HuH-7.5 (cell line): Measurements from ENCODE around the gene TMEM237.

Experiments
- DNase-seq: peaks from one replicate; pipeline ENCODE4 v3.0.0; 2011; ENCODE audit warnings: low spot score

Gene TMEM237

DNA sequence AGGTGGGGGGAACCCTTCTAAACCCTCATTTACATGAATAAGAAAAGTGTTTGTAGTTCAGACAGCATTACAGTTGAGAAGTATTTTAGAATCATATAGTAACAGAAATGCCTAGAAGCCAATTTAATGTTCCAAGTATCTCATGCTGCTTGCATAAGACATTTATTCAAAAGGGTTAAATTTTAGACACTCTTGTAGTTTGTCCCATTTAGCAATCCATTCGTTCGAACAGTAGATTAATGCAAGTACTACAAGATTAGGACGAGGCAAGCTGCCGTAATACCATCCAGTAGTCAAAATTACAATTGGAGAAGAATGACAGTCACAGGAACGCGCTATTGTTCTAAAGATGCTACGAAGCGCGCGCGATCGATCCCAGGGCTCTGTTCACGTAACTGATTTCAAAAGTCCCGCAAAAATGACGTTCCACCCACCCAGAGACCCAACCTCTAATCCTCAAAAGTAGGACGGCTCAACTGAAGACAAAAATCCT is 1.2 kb downstream of the TMEM237 start:
- DNase-seq = no peak

DNA sequence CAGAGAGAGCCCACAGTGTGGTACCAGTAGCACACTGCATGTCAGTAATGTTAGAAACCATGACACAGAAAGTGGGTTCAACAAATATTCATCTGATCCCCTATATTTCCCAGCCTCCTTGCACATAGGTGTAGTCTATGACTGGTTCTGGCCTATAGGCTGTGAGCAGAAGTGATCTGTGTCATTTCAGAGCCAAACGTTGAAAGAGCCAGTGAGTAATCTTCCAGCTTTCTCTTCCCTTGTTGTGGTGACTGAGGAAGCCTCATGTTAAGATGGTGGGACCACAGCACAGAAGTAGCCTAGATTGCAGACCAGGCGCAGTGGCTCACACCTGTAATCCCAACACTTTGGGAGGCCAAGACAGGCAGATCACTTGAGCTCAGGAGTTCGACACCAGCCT is 4.1 kb downstream of the TMEM237 start:
- no peak for DNase-seq

DNA sequence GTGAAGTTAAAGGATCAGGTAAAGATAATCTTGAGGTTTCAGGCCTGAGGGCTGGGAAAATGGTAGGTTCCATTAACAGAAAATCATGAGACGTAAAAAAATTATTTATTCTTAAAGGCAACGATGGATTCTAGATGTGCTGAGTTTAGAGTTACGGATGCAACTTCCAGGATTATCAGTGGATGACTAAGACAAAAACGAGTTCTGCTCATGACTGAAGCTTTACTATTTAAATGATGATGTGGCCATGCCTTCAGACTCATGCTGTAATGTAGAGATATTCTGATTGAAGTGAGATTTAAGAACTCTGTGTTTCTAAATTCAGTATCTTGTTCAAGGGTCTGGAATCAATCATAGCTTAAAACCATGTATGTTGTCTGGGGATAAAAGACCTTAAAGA is 5.0 kb downstream of the TMEM237 start:
- DNase-seq = no peak

GRCh38 chr2:201633661-201634249 is 9.5 kb downstream of the TMEM237 start:
- DNase-seq = no peak

DNA sequence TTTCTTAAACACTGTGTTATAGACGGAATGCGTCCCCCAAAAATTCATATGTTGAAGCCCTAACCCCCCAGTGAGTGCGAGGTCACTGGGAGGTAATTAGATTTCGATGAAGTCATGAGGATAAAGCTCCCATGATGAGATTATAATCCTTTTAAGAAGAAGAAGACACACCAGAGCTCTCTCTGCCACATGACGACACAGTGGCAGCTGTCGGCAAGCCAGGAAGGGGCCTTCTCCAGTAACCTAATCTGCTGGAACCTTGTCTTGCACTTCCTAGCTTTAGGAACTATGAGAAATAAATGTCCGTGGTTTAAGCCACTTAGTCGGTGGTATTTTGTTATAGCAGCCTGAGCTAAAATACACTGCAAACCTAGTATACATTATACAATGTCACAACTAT is 12.3 kb downstream of the TMEM237 start:
- no peak for DNase-seq

- no peak for DNase-seq
Measured at GRCh38 chr2:201630577-201630976, 12.7 kb downstream of the TMEM237 start.

GRCh38 chr2:201628545-201628944 is 14.8 kb downstream of the TMEM237 start:
- DNase-seq = no peak

DNA sequence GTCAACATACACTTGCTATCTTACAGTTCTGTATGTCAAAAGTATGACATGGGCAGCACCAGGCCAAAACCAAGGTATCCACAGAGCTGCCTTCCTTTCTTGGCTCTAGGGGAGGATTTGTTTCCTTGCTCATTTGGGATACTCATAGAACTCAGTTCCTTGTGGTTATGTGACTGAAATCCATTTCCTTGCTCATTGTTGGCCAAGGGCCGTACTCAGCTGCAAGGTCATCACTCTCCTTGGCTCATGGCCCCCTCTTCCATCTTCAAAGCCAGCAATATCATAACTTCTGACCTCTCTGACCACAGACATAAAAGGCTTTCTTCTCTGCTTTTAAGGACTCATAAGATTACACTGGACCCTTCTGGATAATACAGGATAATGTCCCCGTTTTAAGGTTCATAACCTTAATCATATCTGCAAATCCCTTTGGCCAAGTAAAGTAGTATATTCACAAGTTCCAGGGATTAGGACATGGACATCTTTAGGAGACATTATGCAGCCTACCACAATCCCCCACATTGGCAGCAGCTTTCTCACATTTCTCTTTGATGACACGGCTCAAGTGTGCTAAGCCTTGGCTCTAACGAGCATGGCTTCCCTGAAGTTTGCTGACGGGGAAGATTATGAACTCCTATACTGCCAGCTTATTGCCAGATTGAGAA is 20.9 kb downstream of the TMEM237 start:
- no peak for DNase-seq

DNA sequence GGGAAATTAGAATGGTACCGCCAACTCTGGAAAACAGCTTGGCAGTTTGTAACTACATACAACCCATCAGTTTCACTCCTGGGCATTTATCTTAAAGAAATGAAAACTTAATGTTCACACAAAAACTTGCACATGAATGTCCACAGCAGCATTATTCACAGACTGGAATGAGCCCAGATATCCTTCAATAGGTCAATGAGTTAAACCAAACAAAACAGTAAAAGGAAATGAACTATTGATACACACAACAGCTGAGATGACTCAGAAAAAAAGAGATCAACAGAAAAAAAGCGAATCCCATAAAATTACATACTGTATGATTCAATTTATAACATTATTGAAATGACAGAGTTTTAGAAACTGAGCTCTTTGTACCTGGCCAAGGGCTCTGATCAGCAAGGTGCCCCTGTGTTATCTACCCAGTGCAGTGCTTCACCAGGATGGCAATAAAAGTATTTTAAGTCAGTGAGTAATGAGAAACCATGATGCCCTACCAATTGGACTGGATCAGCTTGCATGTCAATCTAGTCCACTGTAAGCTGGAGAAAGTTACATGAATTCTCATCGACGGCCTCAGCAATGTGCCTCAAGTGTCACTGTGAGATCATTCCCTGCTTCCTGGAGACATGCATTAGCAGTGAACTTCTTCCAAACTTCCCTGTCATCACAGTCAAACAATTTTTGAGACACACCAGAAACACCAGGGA is 21.9 kb downstream of the TMEM237 start:
- no peak for DNase-seq

GRCh38 chr2:201618744-201619662 is 24.3 kb downstream of the TMEM237 start:
- peak; percentile 23 for DNase-seq

- DNase-seq = no peak
Measured at GRCh38 chr2:201608021-201608420, 35.3 kb downstream of the TMEM237 start.

- DNase-seq = no peak
Measured at GRCh38 chr2:201607568-201607967, 35.7 kb downstream of the TMEM237 start.

- no peak for DNase-seq
Measured at GRCh38 chr2:201600906-201601305, 42.4 kb downstream of the TMEM237 start.

DNA sequence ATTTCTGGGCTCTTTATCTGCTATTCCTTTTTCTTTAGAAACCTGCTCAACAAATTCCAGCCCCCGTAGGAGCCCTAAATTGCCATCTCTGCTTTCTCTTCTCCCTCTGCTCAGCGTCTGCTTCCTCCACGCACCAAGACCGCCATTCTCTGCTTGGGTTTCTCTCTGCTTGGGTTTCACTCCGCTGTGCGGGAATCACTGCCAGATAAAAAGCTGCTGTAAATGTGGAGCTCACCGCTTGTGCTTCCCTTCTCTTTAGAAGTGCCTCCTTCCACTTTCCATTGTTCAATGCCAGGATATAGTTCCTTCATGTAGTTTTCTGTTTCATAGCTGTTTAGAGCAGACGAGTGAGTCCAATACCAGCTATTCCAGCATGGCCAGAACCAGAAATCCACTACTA is 45.9 kb downstream of the TMEM237 start:
- DNase-seq = no peak

GRCh38 chr2:201580486-201580885 is 62.8 kb downstream of the TMEM237 start:
- DNase-seq = peak; percentile 15

GRCh38 chr2:201579536-201579935 is 63.8 kb downstream of the TMEM237 start:
- DNase-seq = no peak

- DNase-seq = no peak
Measured at GRCh38 chr2:201575971-201576370, 67.3 kb downstream of the TMEM237 start.

DNA sequence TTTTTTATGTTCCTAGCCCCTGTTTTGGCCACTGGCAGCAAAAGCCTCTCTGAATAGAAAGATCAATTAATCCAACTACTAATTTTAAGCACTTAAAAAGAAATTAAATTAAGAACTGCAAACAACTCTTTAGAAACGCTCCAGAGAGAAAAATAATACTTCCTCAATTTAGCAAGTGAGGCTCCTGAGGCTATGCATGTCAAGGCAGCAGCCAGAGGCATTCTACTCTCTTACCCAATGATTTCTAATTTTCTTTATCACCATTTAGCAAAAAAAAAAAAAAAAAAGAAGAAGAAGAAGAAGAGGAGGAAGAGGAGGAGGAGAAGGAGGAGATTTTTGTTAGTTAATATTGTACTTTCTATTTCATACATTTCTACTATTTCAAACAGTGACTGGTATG is 68.5 kb downstream of the TMEM237 start:
- no peak for DNase-seq

- DNase-seq = no peak
Measured at GRCh38 chr2:201572846-201573508, 70.3 kb downstream of the TMEM237 start.
